HepG2 (cell line): Measurements from ENCODE around the gene COX14. TPM values are rescaled to one million over a fixed set of nuclear protein-coding genes. Genes with fewer than 3 reads are reported as not detected.
A peak's percentile ranks its signal among the peaks of the same experiment; 100 is the strongest.

Experiments
- ATAC-seq: fragments of 200-7000 bp; cut with Tn5 transposase; 3 replicates; pipeline ENCODE4 v1.9.1; 2020; ENCODE audit warnings: mild to moderate bottlenecking, moderate library complexity
- BruUV-seq: library from RNA; stranded (reverse); fragments of 400-500 nt; replicated peaks from 2 replicates; lab custom pipeline; 2021; lab: Mats Ljungman, UMichigan
- CTCF ChIA-PET: fragments of 300-600 bp; formaldehyde crosslinking; extraction: SDS; loops from one replicate; lab custom pipeline; 2021; ENCODE audit warnings: low total read pairs, inconsistent platforms, low intra/inter-chr PET ratio; lab: Yijun Ruan, JAX
- POLR2A ChIA-PET: fragments of 350-600 bp; sonication (Branson Sonifier 250); formaldehyde crosslinking; loops from one replicate; lab custom pipeline; 2020; ENCODE audit warnings: antibody characterized with exemption, inconsistent platforms; lab: Yijun Ruan, JAX
- DNase-seq: peaks from one replicate; pipeline ENCODE4 v3.0.0-alpha.2; 2015; ENCODE audit warnings: low spot score
- FAIRE-seq: peaks from 3 replicates; lab custom pipeline; 2011; peaks lifted over from hg19 to GRCh38; lab: Jason Lieb, UNC
- H2AFZ ChIP-seq: one replicate; pipeline ENCODE4 v1.6.1; 2011; ENCODE audit warnings: low read length, inconsistent platforms
- H3K27ac ChIP-seq: fragments of 300-600 bp; 3 replicates; pipeline ENCODE4 v1.8.0; 2011; ENCODE audit warnings: mixed run types, mild to moderate bottlenecking, mixed read lengths, low read length, inconsistent platforms; ENCODE audit not compliant: insufficient read depth; ENCODE audit errors: extremely low read length
- H3K27me3 ChIP-seq, 2 experiments: fragments of 200-600 bp in 1 of 2; 2 replicates in 1 of 2; 3 replicates in 1 of 2; pipeline versions ENCODE4 v1.6.0 to v1.8.0; 2011; ENCODE audit warnings: low read length in 2 of 2, mild to moderate bottlenecking in 2 of 2, moderate library complexity in 2 of 2, inconsistent platforms in 1 of 2; ENCODE audit not compliant: insufficient read depth in 2 of 2, control insufficient read depth in 1 of 2
- H3K36me3 ChIP-seq, 2 experiments: fragments of 200-600 bp in 1 of 2; replicated peaks in 1 of 2; 2 replicates in 1 of 2; 3 replicates in 1 of 2; pipeline versions ENCODE4 v1.5.1 to v1.8.0; 2011; ENCODE audit warnings: low read length in 2 of 2, inconsistent platforms in 1 of 2; ENCODE audit not compliant: insufficient read depth in 2 of 2, control insufficient read depth in 1 of 2
- H3K4me1 ChIP-seq: 2 replicates; pipeline ENCODE4 v1.5.1; 2012; ENCODE audit warnings: low read length, inconsistent platforms; ENCODE audit not compliant: insufficient read depth
- H3K4me2 ChIP-seq: 2 replicates; pipeline ENCODE4 v1.6.0; 2011; ENCODE audit warnings: low read depth, low read length, inconsistent platforms
- H3K4me3 ChIP-seq, 3 experiments: fragments of 200-600 bp in 1 of 3; sonication (generic), shearing (Covaris generic) in 1 of 3; replicated peaks in 1 of 3; 2 replicates each; pipeline ENCODE4 v1.5.1; 2011 to 2016; ENCODE audit warnings: low read length in 3 of 3, inconsistent platforms in 2 of 3, low read depth in 2 of 3, mild to moderate bottlenecking in 2 of 3, control low read depth in 1 of 3, mixed read lengths in 1 of 3; ENCODE audit not compliant: insufficient read depth in 1 of 3
- H3K79me2 ChIP-seq: one replicate; pipeline ENCODE4 v1.6.1; 2011; ENCODE audit warnings: low read length, inconsistent platforms; ENCODE audit not compliant: insufficient read depth
- H3K9ac ChIP-seq: 2 replicates; pipeline ENCODE4 v1.6.0; 2011; ENCODE audit warnings: mild to moderate bottlenecking, low read depth, low read length, inconsistent platforms; ENCODE audit not compliant: insufficient read depth
- H3K9me3 ChIP-seq: 2 replicates; pipeline ENCODE4 v1.5.1; 2012; ENCODE audit warnings: mild to moderate bottlenecking, low read length
- H4K20me1 ChIP-seq: 2 replicates; pipeline ENCODE4 v1.6.0; 2011; ENCODE audit warnings: inconsistent platforms, mild to moderate bottlenecking, low read length, moderate library complexity; ENCODE audit not compliant: insufficient read depth
- DMAP1 ChIP-seq: IDR thresholded peaks from 2 replicates; pipeline ENCODE4 v1.6.1; 2016
- HDAC1 ChIP-seq: sonication (generic); formaldehyde crosslinking; IDR thresholded peaks from 2 replicates; pipeline ENCODE4 v1.5.1; 2020; ENCODE audit warnings: mild to moderate bottlenecking, missing genetic modification reagents
- HDAC2 ChIP-seq: sonication (generic); formaldehyde crosslinking; IDR thresholded peaks from 2 replicates; pipeline ENCODE4 v1.4.0; 2020; ENCODE audit warnings: missing genetic modification reagents
- HMG20B ChIP-seq: conservative IDR thresholded peaks from 2 replicates; pipeline ENCODE4 v1.6.1; 2016; ENCODE audit warnings: missing genetic modification reagents, missing compliant biosample characterization
- KDM3A ChIP-seq: IDR thresholded peaks from 2 replicates; pipeline ENCODE4 v1.6.1; 2018; ENCODE audit warnings: low read depth, missing compliant biosample characterization
- MAX ChIP-seq: IDR thresholded peaks from 2 replicates; pipeline ENCODE4 v1.6.1; 2012; ENCODE audit warnings: inconsistent platforms
- MIXL1 ChIP-seq: IDR thresholded peaks from 2 replicates; pipeline ENCODE4 v1.6.1; 2016
- MYPOP ChIP-seq: sonication (generic); formaldehyde crosslinking; IDR thresholded peaks from 2 replicates; pipeline ENCODE4 v1.8.1; 2023; ENCODE audit warnings: mild to moderate bottlenecking, moderate library complexity, missing genetic modification reagents
- NPAS2 ChIP-seq: sonication (generic); formaldehyde crosslinking; IDR thresholded peaks from 2 replicates; pipeline ENCODE4 v1.8.0; 2022; ENCODE audit warnings: mild to moderate bottlenecking, missing genetic modification reagents, borderline replicate concordance
- REXO4 ChIP-seq: sonication (generic); formaldehyde crosslinking; IDR thresholded peaks from 2 replicates; pipeline ENCODE4 v1.8.0; 2022; ENCODE audit warnings: missing genetic modification reagents, mild to moderate bottlenecking, borderline replicate concordance
- SRSF4 ChIP-seq: fragments of 200-400 bp; formaldehyde crosslinking; IDR thresholded peaks from one replicate; pipeline ENCODE4 v1.6.1; 2018; ENCODE audit warnings: mild to moderate bottlenecking, low read depth, low read length, moderate library complexity; ENCODE audit not compliant: poor library complexity, severe bottlenecking
- TBX3 ChIP-seq: fragments of 450-650 bp; IDR thresholded peaks from 2 replicates; pipeline ENCODE4 v1.6.1; 2017; ENCODE audit warnings: antibody characterized with exemption, mild to moderate bottlenecking, inconsistent platforms, borderline replicate concordance
- XBP1 ChIP-seq: sonication (generic); formaldehyde crosslinking; IDR thresholded peaks from 2 replicates; pipeline ENCODE4 v1.5.0; 2020; ENCODE audit warnings: missing genetic modification reagents
- ZBTB7A ChIP-seq: sonication (generic); formaldehyde crosslinking; IDR thresholded peaks from 2 replicates; pipeline ENCODE4 v1.8.0; 2022; ENCODE audit warnings: mild to moderate bottlenecking, missing genetic modification reagents
- ZMYM3 ChIP-seq: sonication (generic); formaldehyde crosslinking; IDR thresholded peaks from 2 replicates; pipeline ENCODE4 v1.5.1; 2020; ENCODE audit warnings: mild to moderate bottlenecking, missing genetic modification reagents
- ZNF17 ChIP-seq: sonication (generic); formaldehyde crosslinking; IDR thresholded peaks from 2 replicates; pipeline ENCODE4 v1.5.0; 2020; ENCODE audit warnings: mild to moderate bottlenecking, missing genetic modification reagents
- ZNF180 ChIP-seq: sonication (generic); formaldehyde crosslinking; IDR thresholded peaks from 2 replicates; pipeline ENCODE4 v1.4.0; 2020; ENCODE audit warnings: low read depth, missing genetic modification reagents, borderline replicate concordance
- ZNF225 ChIP-seq: sonication (generic); formaldehyde crosslinking; IDR thresholded peaks from 2 replicates; pipeline ENCODE4 v1.4.0; 2020; ENCODE audit warnings: mild to moderate bottlenecking, missing genetic modification reagents
- ZNF430 ChIP-seq: sonication (generic); formaldehyde crosslinking; IDR thresholded peaks from 2 replicates; pipeline ENCODE4 v1.9.0; 2021; ENCODE audit warnings: mild to moderate bottlenecking, missing genetic modification reagents
- ZNF7 ChIP-seq: IDR thresholded peaks from 2 replicates; pipeline ENCODE4 v1.6.1; 2016; ENCODE audit warnings: missing biosample characterization, missing genetic modification reagents
- ZNF850 ChIP-seq: sonication (generic); formaldehyde crosslinking; conservative IDR thresholded peaks from 2 replicates; pipeline ENCODE4 v1.9.0; 2021; ENCODE audit warnings: mild to moderate bottlenecking, missing genetic modification reagents
- WGBS: methylation state at CpG from one replicate; pipeline ENCODE4 v1.1.6; 2017; ENCODE audit warnings: low lambda C conversion rate; 5-methylcytosine and 5-hydroxymethylcytosine counted together
- in situ Hi-C: cut with HindIII; loops from 2 replicates; pipeline ENCODE4 v1.10.0; 2017; ENCODE audit warnings: low pct_unique_long_range_greater_than_20kb; ENCODE audit not compliant: extremely low pct_ligation_motif_present
- intact Hi-C: fragments of 100-400 bp; cut with micrococcal nuclease; formaldehyde crosslinking; loops from one replicate; pipeline ENCODE4 v1.10.0; 2022; ENCODE audit not compliant: unreplicated experiment
- polyA plus RNA-seq, 8 experiments: library from polyadenylated mRNA; depleted of rRNA in 3 of 8; stranded (reverse) in 7 of 8; unstranded in 1 of 8; fragments of >200 nt; fragmentation: Illumina TruSeq in 4 of 8; extraction: Trizol in 4 of 8; gene quantifications; 2 replicates each; pipeline versions ENCODE4 v1.2.1 to v1.2.3, GENCODE V29; 2011 to 2016; ENCODE audit warnings: low read depth in 4 of 8, missing spikeins in 1 of 8, mixed read lengths in 1 of 8; ENCODE audit not compliant: insufficient read depth in 1 of 8
- total RNA-seq, 5 experiments: library from RNA; depleted of rRNA; stranded (reverse); fragments of >200 nt; fragmentation: Illumina TruSeq; extraction: Trizol; gene quantifications; 2 replicates each; pipeline ENCODE4 v1.2.3, GENCODE V29; 2016; ENCODE audit warnings: low read depth in 1 of 5
- TF ChIP-seq, protein P1 (sequence below): sonication (generic); formaldehyde crosslinking; IDR thresholded peaks from 2 replicates; pipeline ENCODE4 v1.4.0; 2020; ENCODE audit warnings: missing genetic modification reagents, borderline replicate concordance
- TF ChIP-seq, protein P2 (sequence below): sonication (generic); formaldehyde crosslinking; IDR thresholded peaks from 2 replicates; pipeline ENCODE4 v1.4.0; 2020; ENCODE audit warnings: mild to moderate bottlenecking, missing genetic modification reagents

The COX14 gene
- total and polyA plus RNA-seq, 2 of the 13 experiments (the other 11 are each of a cell fraction or from before 2014, with no cell fraction given), result 53.0 to 71.6 TPM

DNA sequence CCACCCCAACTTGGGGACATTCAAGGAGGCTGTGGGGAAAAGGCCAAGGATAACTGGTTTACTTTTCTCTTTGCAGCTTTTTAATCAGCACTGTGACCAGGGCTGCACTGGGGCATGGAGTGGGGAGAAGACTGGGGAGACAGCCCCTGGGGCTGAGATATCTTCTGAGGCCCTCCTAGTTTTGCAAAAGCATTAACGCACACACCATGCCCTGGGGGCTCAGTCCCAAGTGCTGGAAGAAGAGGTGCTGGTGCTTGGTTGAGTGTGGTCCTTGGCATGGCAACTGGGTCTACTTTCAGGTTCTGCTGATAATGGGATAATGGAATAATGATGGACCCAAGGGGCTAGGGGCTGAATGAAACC is 36.2 kb upstream of the COX14 start (continued):
- TF ChIP-seq ZBTB7A (CRISPR knock-in tag) (no peak), MYPOP (0 out of 2 replicates have a peak, but pooled peaks have one; percentile 14), NPAS2 (CRISPR knock-in tag) (no peak), HDAC1 (CRISPR knock-in tag) (0 out of 2 replicates have a peak, but pooled peaks have one; percentile 8), ZNF17 (CRISPR knock-in tag) (no peak), KDM3A (no peak), HMG20B (CRISPR knock-in tag) (no peak)
- TF ChIP-seq, protein P1, sequence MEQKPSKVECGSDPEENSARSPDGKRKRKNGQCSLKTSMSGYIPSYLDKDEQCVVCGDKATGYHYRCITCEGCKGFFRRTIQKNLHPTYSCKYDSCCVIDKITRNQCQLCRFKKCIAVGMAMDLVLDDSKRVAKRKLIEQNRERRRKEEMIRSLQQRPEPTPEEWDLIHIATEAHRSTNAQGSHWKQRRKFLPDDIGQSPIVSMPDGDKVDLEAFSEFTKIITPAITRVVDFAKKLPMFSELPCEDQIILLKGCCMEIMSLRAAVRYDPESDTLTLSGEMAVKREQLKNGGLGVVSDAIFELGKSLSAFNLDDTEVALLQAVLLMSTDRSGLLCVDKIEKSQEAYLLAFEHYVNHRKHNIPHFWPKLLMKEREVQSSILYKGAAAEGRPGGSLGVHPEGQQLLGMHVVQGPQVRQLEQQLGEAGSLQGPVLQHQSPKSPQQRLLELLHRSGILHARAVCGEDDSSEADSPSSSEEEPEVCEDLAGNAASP (CRISPR knock-in tag), result 0 out of 2 replicates have a peak, but pooled peaks have one; percentile 3

- intact Hi-C loops, result no loop called here
- peaks cover 1 to 7% of the 10 kb centered on the region in 2 experiments; a peak in 3 of 5 replicates for H3K27me3 ChIP-seq
- POLR2A ChIA-PET, result interaction anchor here (3.5 kb wide), 1 partner anchor 35 kb away, joined by 21 read pairs; the partner anchor contains the start of gene COX14
- H3K4me2 ChIP-seq, result no peak overlapping the region
- DNase-seq (no peak), ATAC-seq (no peak), FAIRE-seq (no peak)
- no peak overlapping the region for H3K27ac ChIP-seq
- H3K4me1 ChIP-seq, result peaks cover 64% of the 10 kb centered on the region
- no peaks in the 10 kb centered on the region for H3K79me2 ChIP-seq
- no TSS peak for BruUV-seq
- H3K4me3 ChIP-seq, result no peak overlapping the region
- in situ Hi-C loops, result no loop called here
- no peak overlapping the region for H3K9ac ChIP-seq
- TF ChIP-seq ZNF430 (CRISPR knock-in tag), result no peak
- no peak for TF ChIP-seq MIXL1 (CRISPR knock-in tag)
- no peak for TF ChIP-seq TBX3
- no peak for TF ChIP-seq ZNF225 (CRISPR knock-in tag)
- no peak for TF ChIP-seq ZNF7 (CRISPR knock-in tag)
- TF ChIP-seq ZNF850 (CRISPR knock-in tag), result no peak
- no peak for TF ChIP-seq REXO4
- no peak for TF ChIP-seq XBP1
- no peak for TF ChIP-seq ZMYM3 (CRISPR knock-in tag)
- no peak for TF ChIP-seq HDAC2 (CRISPR knock-in tag)
- TF ChIP-seq, protein P2, sequence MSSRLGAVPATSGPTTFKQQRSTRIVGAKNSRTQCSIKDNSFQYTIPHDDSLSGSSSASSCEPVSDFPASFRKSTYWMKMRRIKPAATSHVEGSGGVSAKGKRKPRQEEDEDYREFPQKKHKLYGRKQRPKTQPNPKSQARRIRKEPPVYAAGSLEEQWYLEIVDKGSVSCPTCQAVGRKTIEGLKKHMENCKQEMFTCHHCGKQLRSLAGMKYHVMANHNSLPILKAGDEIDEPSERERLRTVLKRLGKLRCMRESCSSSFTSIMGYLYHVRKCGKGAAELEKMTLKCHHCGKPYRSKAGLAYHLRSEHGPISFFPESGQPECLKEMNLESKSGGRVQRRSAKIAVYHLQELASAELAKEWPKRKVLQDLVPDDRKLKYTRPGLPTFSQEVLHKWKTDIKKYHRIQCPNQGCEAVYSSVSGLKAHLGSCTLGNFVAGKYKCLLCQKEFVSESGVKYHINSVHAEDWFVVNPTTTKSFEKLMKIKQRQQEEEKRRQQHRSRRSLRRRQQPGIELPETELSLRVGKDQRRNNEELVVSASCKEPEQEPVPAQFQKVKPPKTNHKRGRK, result no peak
- no peak for TF ChIP-seq SRSF4
- TF ChIP-seq MAX, result no peak
- TF ChIP-seq ZNF180 (CRISPR knock-in tag), result no peak
- no peak for TF ChIP-seq DMAP1 (CRISPR knock-in tag)
- CTCF ChIA-PET, result no interaction called here
- H3K36me3 ChIP-seq, result no peaks in the 10 kb centered on the region
- no peaks in the 10 kb centered on the region for H4K20me1 ChIP-seq
- no peaks in the 10 kb centered on the region for H3K9me3 ChIP-seq
- H2AFZ ChIP-seq, result no peak overlapping the region
- 65% methylated on average over 11 of the region's 12 CpGs for WGBS
These were observed 34.9 kb upstream of the COX14 start for GRCh38 chr12:50077099-50077498.
